PFSK-1 (cell line): ENCODE results near the gene GGNBP2.

Source experiments
- POLR2AphosphoS5 ChIP-seq: IDR thresholded peaks from 2 replicates; pipeline ENCODE4 v1.6.1; 2012; ENCODE audit warnings: low read depth, mild to moderate bottlenecking, control low read depth, low read length, moderate library complexity
- TF ChIP-seq, protein P1 (sequence below), 2 experiments: IDR thresholded peaks; 2 replicates each; pipeline versions ENCODE4 v1.6.1 to v1.8.0; 2011 to 2012; ENCODE audit warnings: low read depth in 2 of 2, low read length in 2 of 2, control low read depth in 1 of 2, inconsistent platforms in 1 of 2, mild to moderate bottlenecking in 1 of 2, moderate library complexity in 1 of 2; ENCODE audit not compliant: insufficient read depth in 1 of 2

- TF ChIP-seq, protein P1, sequence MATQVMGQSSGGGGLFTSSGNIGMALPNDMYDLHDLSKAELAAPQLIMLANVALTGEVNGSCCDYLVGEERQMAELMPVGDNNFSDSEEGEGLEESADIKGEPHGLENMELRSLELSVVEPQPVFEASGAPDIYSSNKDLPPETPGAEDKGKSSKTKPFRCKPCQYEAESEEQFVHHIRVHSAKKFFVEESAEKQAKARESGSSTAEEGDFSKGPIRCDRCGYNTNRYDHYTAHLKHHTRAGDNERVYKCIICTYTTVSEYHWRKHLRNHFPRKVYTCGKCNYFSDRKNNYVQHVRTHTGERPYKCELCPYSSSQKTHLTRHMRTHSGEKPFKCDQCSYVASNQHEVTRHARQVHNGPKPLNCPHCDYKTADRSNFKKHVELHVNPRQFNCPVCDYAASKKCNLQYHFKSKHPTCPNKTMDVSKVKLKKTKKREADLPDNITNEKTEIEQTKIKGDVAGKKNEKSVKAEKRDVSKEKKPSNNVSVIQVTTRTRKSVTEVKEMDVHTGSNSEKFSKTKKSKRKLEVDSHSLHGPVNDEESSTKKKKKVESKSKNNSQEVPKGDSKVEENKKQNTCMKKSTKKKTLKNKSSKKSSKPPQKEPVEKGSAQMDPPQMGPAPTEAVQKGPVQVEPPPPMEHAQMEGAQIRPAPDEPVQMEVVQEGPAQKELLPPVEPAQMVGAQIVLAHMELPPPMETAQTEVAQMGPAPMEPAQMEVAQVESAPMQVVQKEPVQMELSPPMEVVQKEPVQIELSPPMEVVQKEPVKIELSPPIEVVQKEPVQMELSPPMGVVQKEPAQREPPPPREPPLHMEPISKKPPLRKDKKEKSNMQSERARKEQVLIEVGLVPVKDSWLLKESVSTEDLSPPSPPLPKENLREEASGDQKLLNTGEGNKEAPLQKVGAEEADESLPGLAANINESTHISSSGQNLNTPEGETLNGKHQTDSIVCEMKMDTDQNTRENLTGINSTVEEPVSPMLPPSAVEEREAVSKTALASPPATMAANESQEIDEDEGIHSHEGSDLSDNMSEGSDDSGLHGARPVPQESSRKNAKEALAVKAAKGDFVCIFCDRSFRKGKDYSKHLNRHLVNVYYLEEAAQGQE (IDR thresholded peaks at IDR 0.05; ENCODE audit: insufficient read depth in 1 of 2, low read depth in 2 of 2, low read length in 2 of 2) = 0 out of 4 replicates have a peak, but pooled peaks of 1 of the 2 experiments have one; percentile 2
- peak; percentile 2; the same call in 1 of the 2 replicates for TF ChIP-seq POLR2AphosphoS5
Measured at GRCh38 chr17:36533935-36534839, 10.5 kb upstream of the GGNBP2 start.
